ENCODE data around the gene INS.

Gene INS

GRCh38 chr11:2158296-2158737 is 2.7 kb downstream of the INS start:
- H3K36me3 ChIP-seq, result no peaks in the 10 kb centered on the region
- H3K27me3 ChIP-seq, result no peaks in the 10 kb centered on the region
- peaks cover 3% of the 10 kb centered on the region for H3K4me1 ChIP-seq
- no peak for DNase-seq
- H3K9me3 ChIP-seq, result no peaks in the 10 kb centered on the region
- TF ChIP-seq CTCF (IDR thresholded peaks at IDR 0.05; ENCODE audit: low read depth, low read length), result no peak
- H3K4me3 ChIP-seq (ENCODE audit: low read depth, low read length), result no peak overlapping the region

DNA sequence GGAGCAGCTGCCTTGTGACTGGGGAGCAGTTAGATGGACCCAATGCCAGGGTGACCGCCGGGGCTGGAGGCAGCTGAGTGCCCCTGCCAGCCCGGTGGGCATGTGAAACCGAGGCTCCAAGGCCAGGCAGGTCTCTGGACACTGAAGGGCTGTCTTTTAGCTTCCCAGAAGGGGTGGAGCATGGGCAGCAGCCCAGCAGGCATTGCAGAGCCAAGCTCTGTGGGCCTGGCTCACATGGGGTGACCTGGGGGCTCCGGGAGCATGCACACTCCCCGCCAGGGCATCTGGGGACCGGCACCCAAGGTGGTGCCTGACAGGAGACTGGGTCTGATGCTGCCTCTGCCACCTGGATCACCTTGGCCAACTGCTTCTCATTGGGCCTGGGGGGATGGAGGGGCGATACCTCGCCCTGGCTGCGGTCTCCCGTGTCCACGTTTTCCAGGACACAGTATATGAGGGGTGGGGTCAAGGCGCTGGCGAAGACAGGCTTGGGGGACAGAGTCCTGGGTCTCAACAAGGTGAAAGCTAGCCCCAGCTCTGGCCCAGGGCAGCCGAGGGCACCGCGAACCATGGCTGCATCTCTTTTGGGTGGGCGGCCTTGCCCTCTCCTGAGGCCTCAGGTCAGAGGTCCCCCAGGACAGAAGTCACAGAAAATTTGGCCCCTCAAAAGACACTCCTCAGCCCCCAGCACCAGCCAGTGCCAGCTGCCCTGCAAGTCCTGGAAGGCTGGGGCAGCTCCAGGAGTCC is 3.5 kb downstream of the INS start:
- Histone ChIP-seq H3K36me3 (no peaks in the 10 kb centered on the region), H3K4me1 (no peaks in the 10 kb centered on the region; the same call in 1 of the 2 replicates), H3K9me3 (no peaks in the 10 kb centered on the region), H3K4me3 (ENCODE audit: low read depth, low read length) (no peak overlapping the region), H3K27me3 (no peaks in the 10 kb centered on the region)
- DNase-seq, result no peak
- no peak for TF ChIP-seq CTCF (IDR thresholded peaks at IDR 0.05; ENCODE audit: low read depth, low read length)

GRCh38 chr11:2156416-2157182 is 4.4 kb downstream of the INS start:
- peak; percentile 79 for DNase-seq
- no peaks in the 10 kb centered on the region for H3K36me3 ChIP-seq
- H3K4me3 ChIP-seq (ENCODE audit: low read depth, low read length), result no peak overlapping the region
- peak; percentile 62 for TF ChIP-seq CTCF (IDR thresholded peaks at IDR 0.05; ENCODE audit: low read depth, low read length)
- no peaks in the 10 kb centered on the region; the same call in 1 of the 2 replicates for H3K4me1 ChIP-seq
- no peaks in the 10 kb centered on the region for H3K27me3 ChIP-seq
- H3K9me3 ChIP-seq, result no peaks in the 10 kb centered on the region

DNA sequence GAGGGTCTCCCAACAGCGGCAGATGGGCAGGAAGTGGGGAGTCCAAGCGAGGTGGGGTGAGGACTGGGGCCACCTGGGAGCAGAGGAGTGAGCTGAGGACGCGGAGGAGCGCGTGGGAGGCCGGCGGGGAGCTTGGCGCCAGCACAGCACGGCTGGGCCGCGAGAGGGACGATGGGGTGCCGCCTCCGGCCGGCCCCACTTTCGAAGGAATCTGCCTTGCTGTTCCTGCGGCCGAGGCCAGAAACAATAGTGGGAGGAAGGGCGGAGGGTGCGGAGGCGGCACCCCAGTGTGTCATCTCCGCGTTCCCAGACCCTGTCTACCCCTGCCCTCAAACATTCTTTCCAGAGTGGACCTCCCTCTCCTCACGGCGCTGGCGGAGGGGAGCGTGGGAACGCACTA is 5.5 kb downstream of the INS start:
- no peak for DNase-seq
- peaks cover 8% of the 10 kb centered on the region for H3K4me1 ChIP-seq
- H3K4me3 ChIP-seq (ENCODE audit: low read depth, low read length), result no peak overlapping the region
- no peak for TF ChIP-seq CTCF (IDR thresholded peaks at IDR 0.05; ENCODE audit: low read depth, low read length)
- no peaks in the 10 kb centered on the region for H3K36me3 ChIP-seq
- H3K27me3 ChIP-seq, result no peaks in the 10 kb centered on the region
- no peaks in the 10 kb centered on the region for H3K9me3 ChIP-seq

DNA sequence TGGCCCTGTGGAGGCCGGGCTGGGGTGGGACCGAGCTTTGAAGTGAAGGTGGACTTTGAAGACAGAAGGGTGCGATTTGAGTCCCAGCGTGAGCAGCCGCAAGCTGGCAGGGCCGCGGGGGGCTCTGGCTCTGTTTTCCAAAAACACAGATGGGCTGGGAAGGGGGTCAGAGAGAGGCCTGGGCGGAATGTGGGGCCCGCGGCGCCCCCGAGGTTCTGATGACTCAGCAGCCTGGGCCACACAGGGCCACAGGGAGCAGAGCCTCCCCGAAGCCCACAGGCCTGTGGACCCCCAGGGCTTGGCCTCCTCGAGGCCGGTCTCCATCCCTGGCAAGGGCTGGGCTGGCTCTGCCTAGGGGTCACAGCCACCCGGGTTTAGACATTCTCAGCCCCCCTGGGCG is 6.1 kb downstream of the INS start:
- DNase-seq, result no peak
- no peak for TF ChIP-seq CTCF (IDR thresholded peaks at IDR 0.05; ENCODE audit: low read depth, low read length)
- H3K4me3 ChIP-seq (ENCODE audit: low read depth, low read length), result no peak overlapping the region
- H3K27me3 ChIP-seq, result no peaks in the 10 kb centered on the region
- no peaks in the 10 kb centered on the region for H3K36me3 ChIP-seq
- H3K4me1 ChIP-seq, result peaks cover 13% of the 10 kb centered on the region
- no peaks in the 10 kb centered on the region for H3K9me3 ChIP-seq

GRCh38 chr11:2154195-2154585 is 6.8 kb downstream of the INS start:
- TF ChIP-seq CTCF (IDR thresholded peaks at IDR 0.05; ENCODE audit: low read depth, low read length), result no peak
- Histone ChIP-seq H3K4me1 (peaks cover 15% of the 10 kb centered on the region), H3K9me3 (no peaks in the 10 kb centered on the region), H3K4me3 (ENCODE audit: low read depth, low read length) (no peak overlapping the region), H3K27me3 (no peaks in the 10 kb centered on the region), H3K36me3 (no peaks in the 10 kb centered on the region)
- DNase-seq, result no peak
